ENCODE measurements around the gene TUBGCP2.

DNA sequence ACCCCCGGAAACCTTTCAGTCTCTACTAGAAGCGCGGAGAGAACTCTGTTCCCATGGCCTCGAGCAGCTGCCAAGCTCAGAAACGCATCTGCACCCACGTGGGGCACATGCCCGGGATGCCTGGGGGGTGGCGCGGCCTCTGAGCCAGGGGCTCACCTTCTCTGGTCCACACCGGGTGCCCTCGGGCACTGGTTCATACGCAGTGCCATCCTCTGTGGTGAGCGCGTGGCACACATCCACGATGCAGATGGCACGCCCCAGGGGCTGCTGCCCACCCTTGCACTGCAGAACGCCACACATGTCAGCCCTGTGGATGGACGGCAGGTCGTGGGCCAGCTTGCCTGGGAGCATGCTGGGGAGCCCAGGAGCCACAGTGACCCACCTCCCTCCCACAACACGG lies 38.5 kb downstream of the TUBGCP2 start:
- TF ChIP-seq CTCF (IDR thresholded peaks at IDR 0.05) = no peak
- no peak for TF ChIP-seq POLR2A (IDR thresholded peaks at IDR 0.05)

All from testis (tissue), 2 donors.